ENCODE results near the gene ARF6. TPM values are rescaled to one million over a fixed set of nuclear protein-coding genes. Genes with fewer than 3 reads are reported as not detected.
A peak's percentile ranks its signal among the peaks of the same experiment; 100 is the strongest.
"Not testable (repeated sequence)": the region's sequence is repeated elsewhere in the genome, so short reads cannot be mapped to it uniquely, and the experiment has no call there.

The ARF6 gene
- total RNA-seq, 4 donors from 2014 or later: 35.4 to 85.0 (median 45.9) TPM

DNA sequence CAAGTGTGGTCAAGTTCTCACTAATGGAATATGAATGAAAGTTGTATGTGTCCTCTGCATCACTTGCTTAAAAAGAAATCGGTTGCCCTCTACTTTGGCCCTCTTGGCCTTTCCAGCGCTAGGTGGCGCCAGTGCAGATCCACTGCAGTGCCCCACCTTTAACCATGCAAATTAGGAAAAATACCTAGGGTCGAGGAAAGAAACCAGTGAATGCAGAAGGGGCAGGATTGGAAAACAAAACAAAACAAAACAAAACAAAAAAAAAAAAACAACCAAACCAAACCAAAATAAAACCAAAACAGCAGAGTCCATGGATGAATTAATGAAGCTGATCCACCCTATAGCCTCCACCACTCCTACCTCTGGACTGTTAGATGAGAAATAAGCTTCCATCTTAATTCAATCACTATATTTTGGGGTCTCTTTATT is 27.4 kb upstream of the ARF6 start:
- DNase-seq (ENCODE audit: low spot score): peak; percentile 91
- TF ChIP-seq, protein P1, sequence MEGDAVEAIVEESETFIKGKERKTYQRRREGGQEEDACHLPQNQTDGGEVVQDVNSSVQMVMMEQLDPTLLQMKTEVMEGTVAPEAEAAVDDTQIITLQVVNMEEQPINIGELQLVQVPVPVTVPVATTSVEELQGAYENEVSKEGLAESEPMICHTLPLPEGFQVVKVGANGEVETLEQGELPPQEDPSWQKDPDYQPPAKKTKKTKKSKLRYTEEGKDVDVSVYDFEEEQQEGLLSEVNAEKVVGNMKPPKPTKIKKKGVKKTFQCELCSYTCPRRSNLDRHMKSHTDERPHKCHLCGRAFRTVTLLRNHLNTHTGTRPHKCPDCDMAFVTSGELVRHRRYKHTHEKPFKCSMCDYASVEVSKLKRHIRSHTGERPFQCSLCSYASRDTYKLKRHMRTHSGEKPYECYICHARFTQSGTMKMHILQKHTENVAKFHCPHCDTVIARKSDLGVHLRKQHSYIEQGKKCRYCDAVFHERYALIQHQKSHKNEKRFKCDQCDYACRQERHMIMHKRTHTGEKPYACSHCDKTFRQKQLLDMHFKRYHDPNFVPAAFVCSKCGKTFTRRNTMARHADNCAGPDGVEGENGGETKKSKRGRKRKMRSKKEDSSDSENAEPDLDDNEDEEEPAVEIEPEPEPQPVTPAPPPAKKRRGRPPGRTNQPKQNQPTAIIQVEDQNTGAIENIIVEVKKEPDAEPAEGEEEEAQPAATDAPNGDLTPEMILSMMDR (IDR thresholded peaks at IDR 0.05): no peak
- no peak for ATAC-seq (ENCODE audit: low FRiP score)

DNA sequence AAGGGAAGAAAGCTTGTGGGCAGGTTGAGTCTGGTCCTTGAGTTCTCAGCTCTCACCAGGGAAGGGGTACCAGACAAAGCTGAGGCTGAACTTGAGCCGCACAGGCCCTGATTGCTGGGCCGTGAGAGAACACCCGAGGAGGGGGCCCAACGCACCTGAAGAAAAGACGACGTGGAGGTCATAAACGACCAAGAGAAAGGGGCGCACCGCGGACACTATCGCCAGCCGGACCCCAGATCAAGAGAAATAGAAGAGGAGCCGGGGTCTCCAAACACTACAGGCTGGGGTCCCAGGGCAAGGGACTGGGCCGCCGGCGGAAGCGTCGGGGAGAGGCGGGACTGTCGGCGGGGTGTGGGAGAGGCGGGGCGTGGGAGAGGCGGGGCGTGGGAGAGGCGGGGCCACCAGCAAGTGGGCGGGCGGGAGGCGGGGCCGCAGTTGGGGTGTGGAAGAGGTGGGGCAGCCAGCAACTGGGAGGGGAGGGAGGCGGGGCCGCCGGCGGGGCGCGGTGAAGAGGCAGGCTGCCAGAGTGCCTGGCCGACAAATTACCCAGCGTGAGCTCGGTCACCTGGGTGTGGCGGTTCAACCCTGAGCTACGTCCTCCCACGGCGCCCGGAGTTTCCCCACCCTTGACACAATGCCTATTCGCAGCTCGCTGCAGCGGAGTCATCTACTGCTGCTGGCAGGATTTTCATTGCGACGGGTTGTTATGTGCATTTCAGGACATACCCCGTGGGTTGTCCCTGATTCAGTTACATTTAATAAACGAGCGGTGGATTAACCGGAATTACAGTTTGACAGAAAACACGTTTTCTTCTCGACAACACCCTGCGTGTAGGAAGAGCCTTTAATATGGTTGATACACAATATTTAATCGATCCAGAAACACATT is 24.8 kb upstream of the ARF6 start:
- TF ChIP-seq, protein P1 (IDR thresholded peaks at IDR 0.05): no peak
- DNase-seq (ENCODE audit: low spot score): peak; percentile 86
- ATAC-seq (ENCODE audit: low FRiP score): peak; percentile 97

DNA sequence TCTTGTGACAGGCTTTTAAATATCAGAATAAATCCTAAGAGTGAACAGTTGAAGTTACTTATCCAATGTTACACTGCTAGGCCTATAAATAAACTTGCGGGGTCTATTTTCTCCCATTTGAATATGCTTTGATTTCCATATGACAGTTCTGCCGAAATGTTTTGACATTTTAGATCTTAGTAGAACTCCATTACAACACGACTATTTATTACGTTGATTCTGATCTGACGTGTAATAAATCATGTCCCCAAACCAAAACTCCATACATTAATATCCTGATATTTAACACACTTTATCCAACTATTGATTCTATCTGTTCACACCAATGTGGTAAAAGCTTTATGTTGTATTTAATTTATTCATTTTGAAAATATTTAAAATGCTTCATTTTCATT is 24.2 kb upstream of the ARF6 start:
- TF ChIP-seq, protein P1 (IDR thresholded peaks at IDR 0.05): no peak
- ATAC-seq (ENCODE audit: low FRiP score) (no peak), DNase-seq (ENCODE audit: low spot score) (no peak)

DNA sequence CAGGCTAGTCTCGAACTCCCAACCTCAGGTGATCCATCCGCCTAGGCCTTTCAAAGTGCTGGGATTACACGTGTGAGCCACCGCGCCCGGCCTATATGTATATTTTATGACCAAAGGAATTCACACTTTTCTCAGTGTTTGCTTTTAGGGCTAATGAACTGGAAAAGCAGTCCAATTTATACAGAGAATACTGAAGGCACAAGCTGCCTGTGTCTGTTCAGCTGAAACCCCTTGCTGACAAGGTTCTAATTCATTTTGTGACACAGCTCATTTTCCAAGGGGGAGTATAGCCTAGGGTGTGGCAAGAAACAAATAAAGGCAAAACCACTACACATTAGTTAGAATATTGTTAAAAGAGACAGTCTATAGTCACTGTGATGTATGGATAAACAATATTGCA is 22.0 kb upstream of the ARF6 start:
- no peak for ATAC-seq (ENCODE audit: low FRiP score)
- no peak for DNase-seq (ENCODE audit: low spot score)
- TF ChIP-seq, protein P1 (IDR thresholded peaks at IDR 0.05): no peak

DNA sequence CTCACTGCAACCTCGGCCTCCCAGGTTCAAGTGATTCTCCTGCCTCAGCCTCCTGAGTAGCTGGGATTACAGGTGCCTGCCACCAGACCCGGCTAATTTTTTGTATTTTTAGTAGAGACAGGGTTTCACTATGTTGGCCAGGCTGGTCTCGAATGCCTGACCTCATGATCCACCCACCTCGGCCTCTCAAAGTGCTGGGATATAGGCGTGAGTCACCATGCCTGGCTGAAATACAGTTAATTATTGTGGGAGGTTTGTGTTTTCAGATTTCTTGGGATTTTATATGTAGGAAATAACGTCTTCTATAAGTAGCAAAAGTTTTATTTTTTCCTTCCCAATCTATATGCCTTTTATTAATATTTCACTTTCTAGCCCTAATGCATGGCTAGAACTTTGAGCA is 19.3 kb upstream of the ARF6 start:
- not testable (repeated sequence) for ATAC-seq (ENCODE audit: low FRiP score)

DNA sequence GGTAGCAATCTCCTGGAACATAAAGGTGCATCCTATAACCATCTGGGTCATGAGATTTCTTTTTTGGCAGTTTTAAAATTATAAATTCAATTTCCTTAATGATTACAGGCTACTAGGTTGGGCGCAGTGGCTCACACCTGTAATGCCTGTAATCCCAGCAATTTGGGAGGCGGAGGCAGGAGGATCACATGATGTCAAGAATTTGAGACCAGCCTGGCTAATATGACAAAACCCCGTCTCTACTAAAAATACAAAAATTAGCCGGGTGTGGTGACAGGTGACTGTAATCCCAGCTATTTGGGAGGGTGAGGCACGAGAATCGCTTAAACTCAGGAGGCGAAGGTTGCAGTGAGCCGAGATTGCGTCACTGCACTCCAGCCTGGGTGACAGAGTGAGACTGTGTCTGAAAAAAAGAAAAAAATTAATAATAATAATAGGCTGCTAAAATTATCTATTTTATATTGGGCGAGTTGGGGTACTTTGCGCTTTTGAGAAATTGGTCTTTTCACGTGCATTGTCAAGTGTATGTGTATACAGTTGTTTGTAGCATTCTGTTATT is 17.2 kb upstream of the ARF6 start:
- TF ChIP-seq, protein P1 (IDR thresholded peaks at IDR 0.05): no peak
- DNase-seq (ENCODE audit: low spot score): no peak
- ATAC-seq (ENCODE audit: low FRiP score): no peak

More for the DNA sequence above, 19.3 kb upstream of the ARF6 start:
- not testable (repeated sequence) for DNase-seq (ENCODE audit: low spot score)

DNA sequence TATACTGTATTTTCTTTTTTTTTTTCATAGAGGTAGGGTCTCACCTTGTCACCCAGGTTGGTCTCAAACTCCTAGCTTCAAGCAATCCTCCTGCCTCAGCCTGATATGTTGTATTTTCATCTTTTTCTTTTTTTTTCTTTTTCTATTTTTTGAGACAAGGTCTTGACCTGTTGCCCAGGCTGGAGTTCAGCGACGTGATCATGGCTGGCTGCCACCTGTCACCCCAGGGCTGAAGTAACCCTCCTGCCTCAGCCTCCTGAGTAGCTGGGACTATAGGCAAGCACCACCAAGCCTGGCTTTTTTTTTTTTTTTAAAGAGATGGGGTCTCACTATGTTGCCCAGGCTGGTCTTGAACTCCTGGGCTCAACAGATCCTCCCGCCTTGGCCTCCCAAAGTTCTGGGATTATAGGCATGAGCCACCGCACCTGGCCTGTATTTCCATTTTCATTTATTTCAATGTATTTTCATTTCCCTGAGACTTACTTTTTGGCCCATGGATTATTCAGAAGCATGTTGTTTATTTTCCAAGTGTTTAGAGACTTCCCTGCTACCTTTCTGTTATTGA is 16.2 kb upstream of the ARF6 start:
- TF ChIP-seq, protein P1 (IDR thresholded peaks at IDR 0.05): no peak
- no peak for ATAC-seq (ENCODE audit: low FRiP score)
- no peak for DNase-seq (ENCODE audit: low spot score)

All from omental fat pad (tissue), 4 donors.